Skin epidermis (tissue), 12 donors: ENCODE data around the gene TOR4A.
"Not testable (repeated sequence)": the region's sequence is repeated elsewhere in the genome, so short reads cannot be mapped to it uniquely, and the experiment has no call there.

Experiments used
- H3K27ac ChIP-seq, 21 experiments: fragments of 200-600 bp; sonication (generic) in 11 of 21; one replicate each; pipeline ENCODE4 v1.5.0; 2020; ENCODE audit warnings: mild to moderate bottlenecking in 3 of 21, inconsistent platforms in 2 of 21, moderate library complexity in 2 of 21
- H3K4me3 ChIP-seq, 7 experiments: fragments of 200-600 bp; sonication (generic) in 2 of 7; one replicate each; pipeline ENCODE4 v1.5.0; 2020; ENCODE audit warnings: inconsistent platforms in 2 of 7, mild to moderate bottlenecking in 2 of 7, moderate library complexity in 1 of 7

The TOR4A gene

DNA sequence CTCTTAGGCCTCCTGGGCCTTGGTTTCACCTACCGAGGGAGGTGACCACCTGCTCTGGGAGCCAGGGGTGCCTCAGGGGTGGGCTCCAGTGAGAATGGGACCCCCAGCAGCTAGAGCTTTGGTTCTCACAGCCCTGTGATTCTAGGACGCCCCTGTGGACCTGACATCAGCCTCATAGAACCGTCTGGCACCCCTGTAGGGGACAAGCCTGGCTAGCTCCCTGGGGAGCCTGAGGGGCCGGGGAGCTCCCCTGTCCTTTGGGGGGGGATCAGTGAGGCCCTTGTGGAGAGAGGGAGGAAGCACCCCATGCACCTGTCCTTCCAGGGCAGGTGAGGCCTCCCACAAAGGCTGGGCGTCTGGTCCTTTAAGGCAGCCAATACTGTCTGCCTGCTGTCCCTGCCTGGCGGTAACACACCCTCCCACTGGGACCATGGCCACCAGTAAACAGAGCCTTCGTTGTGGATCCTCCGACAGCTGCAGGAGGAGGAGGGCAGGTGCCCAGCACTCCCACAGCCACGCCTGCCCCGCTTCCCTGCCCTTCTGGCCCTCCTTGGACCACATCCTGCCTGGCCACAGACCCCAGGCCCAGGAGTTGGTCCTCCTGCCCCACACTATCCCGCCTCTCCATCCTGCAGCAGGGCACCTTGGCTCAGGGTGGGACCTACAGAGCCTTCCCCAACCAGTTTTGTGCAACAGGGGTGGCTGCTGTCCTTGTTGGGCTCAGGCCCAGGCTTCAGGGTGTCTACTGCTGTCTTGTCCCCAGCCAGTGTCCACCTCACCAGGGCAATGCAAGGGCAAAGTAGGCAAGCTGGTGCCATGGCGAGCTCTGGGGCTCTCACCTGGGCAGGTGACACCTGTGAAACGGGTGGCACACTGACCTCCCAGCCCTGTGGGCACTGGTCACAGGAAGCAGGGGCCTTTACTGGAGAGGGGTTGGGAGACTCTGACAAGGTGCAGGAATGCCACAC is 39.5 kb upstream of the TOR4A start:
- H3K27ac ChIP-seq: peak overlapping the region in 10 of 21 experiments; percentile 2 to 49 (median 32)
- H3K4me3 ChIP-seq: no peak overlapping the region

GRCh38 chr9:137239541-137240200 is 37.9 kb upstream of the TOR4A start:
- Histone ChIP-seq H3K4me3 (peak overlapping the region; percentile 58 to 90 (median 79)), H3K27ac (peak overlapping the region; percentile 94 to 99 (median 96))

- H3K27ac ChIP-seq: peak overlapping the region; percentile 94 to 99 (median 96)
- H3K4me3 ChIP-seq: peak overlapping the region; percentile 58 to 90 (median 79)
Observed at GRCh38 chr9:137240318-137240840, 37.1 kb upstream of the TOR4A start.

GRCh38 chr9:137240841-137241489 is 36.6 kb upstream of the TOR4A start, which contains the start of gene TUBB4B:
Gene TUBB4B (plus strand): TSS chr9:137241287. CDS start chr9:137241361, 74 bp downstream.
- H3K27ac ChIP-seq: peak within 1 kb of the TSS; percentile 94 to 99 (median 97)
- H3K4me3 ChIP-seq: peak within 1 kb of the TSS; percentile 83 to 92 (median 88)

GRCh38 chr9:137241490-137242268 is 35.8 kb upstream of the TOR4A start:
- Histone ChIP-seq H3K4me3 (peak overlapping the region; percentile 83 to 92 (median 88)), H3K27ac (peak overlapping the region; percentile 82 to 98 (median 93))

DNA sequence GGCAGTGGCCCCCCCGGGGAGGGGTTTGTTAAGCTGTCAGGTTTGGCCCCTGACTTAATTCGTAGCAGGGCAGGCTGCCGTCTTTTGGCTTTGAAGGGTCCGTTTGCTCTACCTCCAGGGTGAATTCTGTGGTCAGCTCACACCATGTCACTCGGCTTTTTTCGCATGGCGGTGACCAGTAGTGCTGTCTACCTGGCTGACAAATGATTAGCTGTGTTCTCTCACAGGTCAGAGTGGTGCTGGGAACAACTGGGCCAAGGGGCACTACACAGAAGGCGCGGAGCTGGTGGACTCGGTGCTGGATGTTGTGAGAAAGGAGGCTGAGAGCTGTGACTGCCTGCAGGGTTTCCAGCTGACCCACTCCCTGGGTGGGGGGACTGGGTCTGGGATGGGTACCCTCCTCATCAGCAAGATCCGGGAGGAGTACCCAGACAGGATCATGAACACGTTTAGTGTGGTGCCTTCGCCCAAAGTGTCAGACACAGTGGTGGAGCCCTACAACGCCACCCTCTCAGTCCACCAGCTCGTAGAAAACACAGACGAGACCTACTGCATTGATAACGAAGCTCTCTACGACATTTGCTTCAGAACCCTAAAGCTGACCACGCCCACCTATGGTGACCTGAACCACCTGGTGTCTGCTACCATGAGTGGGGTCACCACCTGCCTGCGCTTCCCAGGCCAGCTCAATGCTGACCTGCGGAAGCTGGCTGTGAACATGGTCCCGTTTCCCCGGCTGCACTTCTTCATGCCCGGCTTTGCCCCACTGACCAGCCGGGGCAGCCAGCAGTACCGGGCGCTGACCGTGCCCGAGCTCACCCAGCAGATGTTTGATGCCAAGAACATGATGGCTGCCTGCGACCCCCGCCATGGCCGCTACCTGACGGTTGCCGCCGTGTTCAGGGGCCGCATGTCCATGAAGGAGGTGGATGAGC is 35.0 kb upstream of the TOR4A start:
- H3K27ac ChIP-seq: peak overlapping the region; percentile 73 to 98 (median 93)

DNA sequence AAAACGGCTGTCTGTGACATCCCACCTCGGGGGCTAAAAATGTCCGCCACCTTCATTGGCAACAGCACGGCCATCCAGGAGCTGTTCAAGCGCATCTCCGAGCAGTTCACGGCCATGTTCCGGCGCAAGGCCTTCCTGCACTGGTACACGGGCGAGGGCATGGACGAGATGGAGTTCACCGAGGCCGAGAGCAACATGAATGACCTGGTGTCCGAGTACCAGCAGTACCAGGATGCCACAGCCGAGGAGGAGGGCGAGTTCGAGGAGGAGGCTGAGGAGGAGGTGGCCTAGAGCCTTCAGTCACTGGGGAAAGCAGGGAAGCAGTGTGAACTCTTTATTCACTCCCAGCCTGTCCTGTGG is 34.3 kb upstream of the TOR4A start:
- H3K27ac ChIP-seq, H3K4me3 ChIP-seq: not testable (repeated sequence)

More for the DNA sequence above, 35.0 kb upstream of the TOR4A start:
- peak overlapping the region; percentile 83 to 92 (median 88) for H3K4me3 ChIP-seq

DNA sequence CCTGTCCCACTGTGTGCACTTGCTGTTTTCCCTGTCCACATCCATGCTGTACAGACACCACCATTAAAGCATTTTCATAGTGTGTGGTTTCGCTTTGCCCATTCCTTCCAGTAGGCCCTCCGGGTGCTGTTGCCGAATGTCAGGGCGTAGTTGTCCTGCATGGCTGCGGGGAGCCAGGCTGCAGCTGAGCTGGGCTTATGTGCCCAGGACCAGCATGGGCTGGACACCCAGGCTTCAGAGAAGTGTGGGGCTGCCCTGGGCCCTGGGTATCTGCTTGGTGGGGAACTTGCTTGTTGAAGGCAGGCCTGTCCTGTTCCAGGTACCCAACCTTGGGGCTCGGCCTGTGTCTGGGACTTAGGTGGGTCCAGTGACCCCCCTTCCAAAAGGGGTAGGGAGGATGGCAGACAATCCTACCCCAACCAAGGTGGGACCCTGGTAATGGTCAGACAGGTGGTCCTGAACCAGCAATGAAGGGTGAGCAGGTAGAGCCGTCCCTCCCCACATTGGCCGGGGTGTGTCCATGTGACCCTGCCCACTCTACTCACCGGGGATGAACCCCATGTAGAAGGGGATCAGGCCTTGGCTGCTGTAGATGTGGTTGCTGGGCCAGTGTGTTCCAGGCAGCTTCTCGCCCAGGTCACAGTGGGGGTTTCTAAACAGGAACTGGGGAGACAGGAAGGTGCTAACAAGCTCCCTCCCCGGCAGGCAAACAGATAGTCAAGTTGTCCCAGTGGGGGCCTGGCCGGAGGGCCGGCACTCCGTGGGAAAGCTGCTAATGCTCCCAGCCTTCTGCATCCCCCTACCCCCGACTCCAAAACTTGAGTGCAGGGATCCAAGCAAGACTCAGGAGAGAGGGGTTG is 33.7 kb upstream of the TOR4A start:
- H3K27ac ChIP-seq: peak overlapping the region in 1 of 21 experiments; percentile 2
- no peak overlapping the region for H3K4me3 ChIP-seq

DNA sequence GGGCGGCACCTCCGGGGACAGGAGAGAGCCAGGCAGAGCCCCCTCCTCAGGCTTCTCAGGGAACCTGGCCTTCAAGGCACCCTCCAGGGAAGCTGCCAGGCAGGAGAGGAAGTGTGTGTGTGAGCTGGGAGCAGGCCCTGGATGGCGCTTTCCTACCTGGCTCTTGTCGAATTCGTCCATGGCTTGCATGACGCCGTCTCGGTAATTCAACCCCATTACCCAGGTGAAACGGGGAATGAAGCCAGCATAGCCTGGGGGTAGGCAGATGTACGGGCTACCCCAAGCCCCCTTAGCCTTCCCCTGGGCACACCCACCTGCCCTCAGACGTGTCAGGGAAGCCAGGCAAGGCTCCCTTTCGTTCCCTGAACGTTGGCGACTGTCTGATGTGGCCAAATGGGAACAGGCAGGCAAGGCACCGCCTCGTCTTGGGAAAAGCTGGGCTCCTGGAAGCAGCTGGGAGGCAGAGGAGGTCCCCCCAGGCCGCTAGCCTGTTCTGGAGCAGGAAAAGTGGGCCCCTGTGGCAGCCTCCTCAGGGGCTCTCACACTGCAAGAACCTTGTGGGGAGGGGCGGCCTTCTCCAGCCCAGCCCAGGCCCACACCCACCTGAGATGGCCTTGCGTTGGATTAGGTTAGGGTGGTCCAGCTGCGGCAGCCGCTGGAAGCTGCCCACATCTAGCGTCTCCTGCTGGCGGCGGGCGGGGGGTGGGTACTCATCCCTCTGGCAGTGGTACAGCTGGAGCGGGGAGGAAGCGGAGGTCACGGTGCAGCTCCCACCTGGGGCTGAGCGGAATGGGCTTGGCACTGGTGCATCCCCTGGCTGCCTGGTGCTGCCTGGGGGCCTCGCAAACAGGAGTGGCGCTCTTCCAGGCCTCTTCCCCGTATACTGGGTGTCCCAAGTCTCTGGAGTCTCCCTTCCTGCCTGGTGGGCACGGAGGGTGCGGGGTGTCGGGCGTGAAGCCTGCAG is 32.8 kb upstream of the TOR4A start:
- Histone ChIP-seq H3K27ac (peak overlapping the region in 1 of 21 experiments; percentile 2), H3K4me3 (no peak overlapping the region)

DNA sequence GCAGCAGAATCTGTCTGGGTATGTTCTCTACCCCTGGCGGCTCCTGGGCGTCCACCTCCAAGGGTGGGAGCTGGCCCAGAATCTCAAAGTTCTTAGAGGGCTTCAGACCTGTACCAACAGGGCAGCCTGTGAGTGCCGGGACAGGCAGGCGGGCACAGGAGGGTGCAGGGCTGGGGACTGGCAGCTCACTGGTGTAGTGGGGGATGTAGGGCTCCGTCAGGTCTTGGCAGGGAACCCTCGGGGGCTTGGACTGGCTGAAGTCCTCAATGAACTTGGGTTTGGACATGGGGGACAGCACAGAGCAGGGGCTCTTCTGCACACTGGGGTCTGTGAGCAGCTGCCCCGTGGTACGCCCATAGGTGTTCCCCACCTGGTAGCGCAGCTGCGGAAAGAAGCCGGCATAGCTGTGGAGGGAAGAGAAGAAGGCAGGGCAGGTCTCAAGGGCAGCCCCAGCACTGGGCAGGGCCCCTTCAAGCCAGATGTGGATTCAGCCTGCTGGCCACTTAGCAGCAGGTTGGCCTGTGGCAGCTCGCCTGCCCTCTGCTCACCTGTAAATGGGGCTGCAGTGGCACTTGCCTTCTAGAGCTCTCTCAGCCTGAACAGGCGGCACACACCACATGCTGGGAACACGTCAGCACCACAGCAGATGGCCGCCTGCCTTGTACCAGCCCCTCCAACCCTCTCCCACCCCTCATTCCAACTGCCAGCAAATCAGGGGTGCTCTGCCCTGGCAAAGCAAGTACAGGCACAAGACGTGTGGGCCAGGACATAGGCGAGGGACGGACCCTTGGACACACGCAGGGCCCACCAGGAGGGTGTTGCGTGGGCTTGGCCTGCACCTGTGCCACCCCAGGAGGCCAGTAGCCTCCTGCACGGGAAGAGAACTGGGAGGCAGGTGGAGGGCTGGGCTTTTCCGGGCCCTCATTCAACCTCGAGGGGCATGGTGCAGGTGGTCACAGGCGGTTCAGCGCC is 31.8 kb upstream of the TOR4A start:
- no peak overlapping the region for H3K27ac ChIP-seq
- no peak overlapping the region for H3K4me3 ChIP-seq

DNA sequence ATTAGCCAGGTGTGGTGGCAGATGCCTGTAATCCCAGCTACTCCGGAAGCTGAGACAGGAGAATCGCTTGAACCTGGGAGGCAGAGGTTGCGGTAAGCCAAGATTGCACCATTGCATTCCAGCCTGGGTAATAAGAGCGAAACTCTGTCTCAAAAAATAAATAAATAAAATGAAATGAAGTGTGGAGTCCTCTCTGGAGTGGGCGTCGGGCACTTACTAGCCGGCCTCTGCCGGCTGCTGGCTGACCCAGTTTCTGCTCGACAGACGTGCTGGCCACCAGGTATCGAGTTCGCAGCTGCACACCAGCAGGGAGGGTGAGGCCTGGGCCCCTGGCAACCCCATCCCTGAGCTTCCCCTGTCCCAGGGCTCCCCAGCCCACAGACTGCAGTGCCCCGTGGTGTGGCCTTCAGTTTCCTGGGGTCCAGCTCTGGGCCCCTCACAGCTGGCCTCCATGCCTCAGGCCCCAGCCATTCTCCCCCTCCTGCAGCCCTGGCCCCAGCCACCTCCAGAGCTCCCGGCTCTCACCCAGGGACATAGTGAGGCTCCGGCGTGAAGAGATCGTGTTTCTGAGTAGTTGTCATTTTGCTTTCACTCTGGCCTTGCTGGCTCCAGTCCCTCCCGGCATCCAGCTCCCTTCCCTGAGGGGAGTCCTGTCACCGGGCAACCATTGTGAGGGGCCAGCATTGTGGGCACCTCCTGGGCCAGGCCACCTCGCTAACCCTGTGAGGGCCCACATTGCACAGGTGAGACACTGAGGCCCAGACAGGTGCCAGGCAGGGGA is 30.2 kb upstream of the TOR4A start:
- no peak overlapping the region for H3K27ac ChIP-seq
- no peak overlapping the region for H3K4me3 ChIP-seq

GRCh38 chr9:137247916-137248175 is 29.7 kb upstream of the TOR4A start:
- Histone ChIP-seq H3K4me3 (no peak overlapping the region), H3K27ac (no peak overlapping the region)

- Histone ChIP-seq H3K4me3 (no peak overlapping the region), H3K27ac (no peak overlapping the region)
Observed at GRCh38 chr9:137250329-137251193, 27.0 kb upstream of the TOR4A start.

DNA sequence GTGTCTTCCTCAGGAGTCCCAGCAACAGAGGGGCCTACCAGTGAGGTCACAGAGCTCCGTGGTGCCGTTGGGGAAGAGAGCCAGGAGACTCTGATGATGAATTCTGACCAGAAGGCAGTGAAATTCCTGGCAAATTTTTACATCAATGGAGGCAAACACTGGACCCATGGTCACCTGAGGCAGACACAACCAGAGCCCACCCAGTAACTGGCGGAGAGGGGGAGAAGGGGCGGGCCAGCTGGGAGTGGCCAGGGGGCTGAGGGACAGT is 26.4 kb upstream of the TOR4A start, which contains the start of gene STPG3:
STPG3 (plus strand) TSS at position 93 of the 268 bp plus-strand sequence; CDS start at position 94, 1 bp downstream.
- H3K27ac ChIP-seq: no peak within 1 kb of the TSS
- no peak within 1 kb of the TSS for H3K4me3 ChIP-seq
